Esophagus muscularis mucosa (tissue), 3 donors: ENCODE data around the gene ANKRD30B.
"Not testable (repeated sequence)": the region's sequence is repeated elsewhere in the genome, so short reads cannot be mapped to it uniquely, and the experiment has no call there.

Experiments
- POLR2AphosphoS5 ChIP-seq, 2 donors: sonication (generic); formaldehyde crosslinking; IDR thresholded peaks; one replicate each; pipeline ENCODE4 v1.6.1; 2017; ENCODE audit warnings: antibody characterized with exemption in 2 of 2
- TF ChIP-seq, protein P1 (sequence below), 3 experiments: fragments of 200-600 bp in 2 of 3; fragments of 450-650 bp in 1 of 3; sonication (generic) in 2 of 3; IDR thresholded peaks; one replicate each; pipeline ENCODE4 v1.5.1; 2017 to 2019; ENCODE audit warnings: antibody characterized with exemption in 3 of 3, mild to moderate bottlenecking in 2 of 3, moderate library complexity in 1 of 3

DNA sequence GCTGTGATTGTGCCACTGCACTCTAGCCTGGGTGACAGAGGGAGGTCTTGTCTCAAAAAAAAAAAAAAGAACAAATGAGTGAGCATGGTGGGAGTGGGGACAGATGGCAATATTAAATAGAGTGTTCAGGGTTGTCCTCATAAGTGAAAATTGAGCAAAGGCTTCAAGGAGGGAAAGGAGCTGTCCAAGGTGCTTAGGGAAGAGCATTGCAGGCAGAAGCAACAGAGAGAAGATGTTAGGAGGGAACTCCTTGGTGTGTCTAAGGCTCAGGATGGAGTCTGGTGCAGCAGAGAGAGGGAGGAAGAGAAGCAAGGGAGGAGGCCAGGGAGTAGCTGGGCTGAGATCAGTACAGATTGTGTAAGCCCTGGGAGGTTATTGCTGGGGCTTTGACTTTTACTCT is 26.4 kb upstream of the ANKRD30B start:
- TF ChIP-seq POLR2AphosphoS5 (IDR thresholded peaks at IDR 0.05), result not testable (repeated sequence)
- TF ChIP-seq, protein P1, sequence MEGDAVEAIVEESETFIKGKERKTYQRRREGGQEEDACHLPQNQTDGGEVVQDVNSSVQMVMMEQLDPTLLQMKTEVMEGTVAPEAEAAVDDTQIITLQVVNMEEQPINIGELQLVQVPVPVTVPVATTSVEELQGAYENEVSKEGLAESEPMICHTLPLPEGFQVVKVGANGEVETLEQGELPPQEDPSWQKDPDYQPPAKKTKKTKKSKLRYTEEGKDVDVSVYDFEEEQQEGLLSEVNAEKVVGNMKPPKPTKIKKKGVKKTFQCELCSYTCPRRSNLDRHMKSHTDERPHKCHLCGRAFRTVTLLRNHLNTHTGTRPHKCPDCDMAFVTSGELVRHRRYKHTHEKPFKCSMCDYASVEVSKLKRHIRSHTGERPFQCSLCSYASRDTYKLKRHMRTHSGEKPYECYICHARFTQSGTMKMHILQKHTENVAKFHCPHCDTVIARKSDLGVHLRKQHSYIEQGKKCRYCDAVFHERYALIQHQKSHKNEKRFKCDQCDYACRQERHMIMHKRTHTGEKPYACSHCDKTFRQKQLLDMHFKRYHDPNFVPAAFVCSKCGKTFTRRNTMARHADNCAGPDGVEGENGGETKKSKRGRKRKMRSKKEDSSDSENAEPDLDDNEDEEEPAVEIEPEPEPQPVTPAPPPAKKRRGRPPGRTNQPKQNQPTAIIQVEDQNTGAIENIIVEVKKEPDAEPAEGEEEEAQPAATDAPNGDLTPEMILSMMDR (IDR thresholded peaks at IDR 0.05), result not testable (repeated sequence)
